GM23248 (cell line): ENCODE results near the gene MYCBP2. TPM values are rescaled to one million over a fixed set of nuclear protein-coding genes. Genes with fewer than 3 reads are reported as not detected.

Experiments
- DNase-seq: peaks from one replicate; pipeline ENCODE4 v3.0.0-alpha.2; 2015
- H2AFZ ChIP-seq: fragments of 200-600 bp; sonication (generic); 2 replicates; pipeline ENCODE4 v1.6.1; 2016; ENCODE audit warnings: antibody characterized with exemption
- H3F3A ChIP-seq: fragments of 200-600 bp; sonication (generic); 2 replicates; pipeline ENCODE4 v1.6.1; 2016; ENCODE audit warnings: mild to moderate bottlenecking, antibody characterized with exemption, mixed run types; ENCODE audit not compliant: insufficient read depth
- H3K27ac ChIP-seq: fragments of 200-600 bp; sonication (generic); 2 replicates; pipeline ENCODE4 v1.5.1; 2016; ENCODE audit warnings: mild to moderate bottlenecking
- H3K27me3 ChIP-seq: fragments of 200-600 bp; sonication (generic); replicated peaks from 2 replicates; pipeline ENCODE4 v1.6.1; 2016; ENCODE audit warnings: mild to moderate bottlenecking; ENCODE audit not compliant: insufficient read depth
- H3K36me3 ChIP-seq: fragments of 200-600 bp; sonication (generic); 2 replicates; pipeline ENCODE4 v1.6.1; 2016; ENCODE audit warnings: low read depth, mild to moderate bottlenecking
- H3K4me1 ChIP-seq: fragments of 200-600 bp; sonication (generic); 2 replicates; pipeline ENCODE4 v1.6.1; 2016; ENCODE audit warnings: mild to moderate bottlenecking; ENCODE audit not compliant: insufficient read depth
- H3K4me2 ChIP-seq: fragments of 200-600 bp; sonication (generic); one replicate; pipeline ENCODE4 v1.6.1; 2016; ENCODE audit warnings: mild to moderate bottlenecking; ENCODE audit not compliant: unreplicated experiment
- H3K4me3 ChIP-seq: fragments of 200-600 bp; sonication (generic); 2 replicates; pipeline ENCODE4 v1.5.1; 2016; ENCODE audit warnings: mild to moderate bottlenecking
- H3K79me2 ChIP-seq: fragments of 200-600 bp; sonication (generic); 2 replicates; pipeline ENCODE4 v1.6.1; 2016; ENCODE audit warnings: mild to moderate bottlenecking; ENCODE audit not compliant: insufficient read depth
- H3K9ac ChIP-seq: fragments of 200-600 bp; sonication (generic); 2 replicates; pipeline ENCODE4 v1.6.1; 2016; ENCODE audit warnings: mild to moderate bottlenecking
- H3K9me2 ChIP-seq: fragments of 200-600 bp; sonication (generic); 2 replicates; pipeline ENCODE4 v1.6.1; 2016; ENCODE audit warnings: mixed run types, mild to moderate bottlenecking, moderate library complexity; ENCODE audit not compliant: insufficient read depth
- H3K9me3 ChIP-seq: fragments of 200-600 bp; sonication (generic); one replicate; pipeline ENCODE4 v1.6.1; 2017; ENCODE audit warnings: low read depth
- H4K20me1 ChIP-seq: fragments of 200-600 bp; sonication (generic); 2 replicates; pipeline ENCODE4 v1.6.0; 2016; ENCODE audit not compliant: insufficient read depth
- EZH2 ChIP-seq: fragments of 200-600 bp; sonication (generic); IDR thresholded peaks from 2 replicates; pipeline ENCODE4 v1.6.1; 2018; ENCODE audit warnings: antibody characterized with exemption, mild to moderate bottlenecking; ENCODE audit not compliant: insufficient read depth, poor library complexity, severe bottlenecking
- EZH2phosphoT487 ChIP-seq: fragments of 200-600 bp; sonication (generic); IDR thresholded peaks from 2 replicates; pipeline ENCODE4 v1.6.1; 2018; ENCODE audit warnings: antibody characterized with exemption, moderate library complexity, mild to moderate bottlenecking, low read depth; ENCODE audit not compliant: insufficient read depth
- WGBS, 2 experiments: methylation state at CpG; one replicate each; pipeline ENCODE4 v1.1.6; 2015 to 2017; ENCODE audit warnings: low lambda C conversion rate in 2 of 2, low coverage in 1 of 2; ENCODE audit errors: missing lambda C conversion rate in 2 of 2; 5-methylcytosine and 5-hydroxymethylcytosine counted together
- in situ Hi-C: fragments of 300-500 bp; cut with MboI; formaldehyde crosslinking; loops from 2 replicates; pipeline ENCODE4 v1.15.0; 2020
- polyA plus RNA-seq: library from polyadenylated mRNA; unstranded; fragments of >200 nt; fragmentation: Nextera tagmentation; extraction: Ambion mirVana; gene quantifications from 2 replicates; pipeline ENCODE4 v1.2.1, GENCODE V29; 2016
- total RNA-seq: library from RNA; depleted of rRNA; stranded (reverse); fragments of >200 nt; shearing (Covaris generic); gene quantifications from 2 replicates; pipeline ENCODE4 v1.2.3, GENCODE V29; 2014

Gene MYCBP2
- total and polyA plus RNA-seq, 2 experiments from 2014 or later: 27.4 to 61.8 TPM

DNA sequence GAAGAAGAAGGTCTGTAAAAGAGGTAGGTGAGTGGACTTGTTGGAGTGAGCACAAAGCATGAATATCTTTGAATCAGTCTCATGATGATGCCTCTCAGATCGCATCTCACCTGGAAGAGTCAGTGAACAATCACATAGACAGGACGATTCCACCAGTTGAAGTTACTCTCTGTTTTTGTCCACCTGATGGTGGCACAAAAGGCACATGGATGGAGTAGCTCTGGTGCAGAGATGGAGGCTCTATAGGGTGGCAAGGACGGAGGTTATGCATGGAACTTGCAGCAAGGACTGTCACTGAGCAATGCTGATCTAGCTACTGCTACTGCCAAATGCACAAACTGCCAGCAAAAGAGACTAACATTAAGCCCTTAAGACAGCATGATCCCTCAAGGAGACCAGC, 10.3 kb upstream of the MYCBP2 start:
- Histone ChIP-seq H3K36me3 (no peaks in the 10 kb centered on the region), H3F3A (no peaks in the 10 kb centered on the region), H2AFZ (no peak overlapping the region), H3K27me3 (no peaks in the 10 kb centered on the region), H3K4me3 (no peak overlapping the region), H3K9ac (no peak overlapping the region), H3K4me2 (no peak overlapping the region), H3K27ac (no peak overlapping the region), H3K9me3 (no peaks in the 10 kb centered on the region), H3K9me2 (no peaks in the 10 kb centered on the region), H4K20me1 (no peaks in the 10 kb centered on the region), H3K4me1 (no peaks in the 10 kb centered on the region), H3K79me2 (no peaks in the 10 kb centered on the region)
- DNase-seq: no peak
- in situ Hi-C loops: no loop called here
- 64 to 68% methylated on average over 3 of the region's 3 CpGs for WGBS, 2 experiments
- TF ChIP-seq EZH2 (no peak), EZH2phosphoT487 (no peak)

DNA sequence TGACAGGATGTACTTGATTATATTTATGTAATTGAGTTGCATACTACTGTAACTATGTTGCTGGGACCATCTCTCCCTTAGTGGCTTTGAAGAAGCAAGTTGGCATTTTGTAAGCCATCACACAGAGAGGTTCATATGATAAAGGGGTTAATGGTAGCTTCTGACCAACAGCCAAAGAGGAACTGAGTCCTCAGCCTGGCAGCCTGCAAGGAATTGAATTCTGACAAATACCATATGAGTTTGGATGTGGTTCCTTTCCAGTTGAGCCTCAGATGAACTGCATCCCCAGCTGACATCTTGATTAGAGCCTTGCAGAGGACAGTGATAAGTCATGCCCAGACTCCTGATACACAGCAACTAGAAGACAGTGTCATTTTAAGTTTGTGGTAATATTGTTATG, 8.6 kb upstream of the MYCBP2 start:
- in situ Hi-C loops: no loop called here
- Histone ChIP-seq H3K27ac (no peak overlapping the region), H3K4me2 (no peak overlapping the region), H2AFZ (no peak overlapping the region), H3K27me3 (no peaks in the 10 kb centered on the region), H3F3A (peaks cover 1% of the 10 kb centered on the region; the same call in 1 of the 2 replicates), H3K4me3 (no peak overlapping the region), H3K36me3 (no peaks in the 10 kb centered on the region), H3K9me3 (no peaks in the 10 kb centered on the region), H3K4me1 (no peaks in the 10 kb centered on the region), H3K9me2 (no peaks in the 10 kb centered on the region), H3K9ac (no peak overlapping the region), H4K20me1 (no peaks in the 10 kb centered on the region), H3K79me2 (no peaks in the 10 kb centered on the region)
- no peak for DNase-seq
- no peak for TF ChIP-seq EZH2phosphoT487
- TF ChIP-seq EZH2: no peak

DNA sequence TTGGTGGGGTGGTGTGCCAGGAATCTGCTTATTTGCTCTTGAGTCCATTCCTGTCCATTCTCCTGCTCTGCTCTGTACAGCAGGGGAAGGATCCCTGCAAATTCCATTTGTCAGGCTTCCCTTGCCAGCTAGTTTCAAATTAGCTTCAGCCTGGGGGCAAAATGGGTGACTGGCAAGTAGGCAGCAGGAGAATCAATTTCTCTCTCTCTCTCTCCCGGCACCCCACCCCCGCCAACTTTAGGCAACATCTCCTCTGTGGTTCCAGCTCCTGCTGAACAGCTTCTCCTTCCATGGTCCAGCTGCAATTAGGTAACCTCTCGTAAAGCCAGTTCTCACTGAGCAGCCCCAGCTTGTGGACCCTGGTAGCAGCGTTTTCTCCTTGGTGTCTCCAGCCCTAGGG, 6.7 kb upstream of the MYCBP2 start:
- Histone ChIP-seq H3K9me3 (no peaks in the 10 kb centered on the region), H3K79me2 (no peaks in the 10 kb centered on the region), H3F3A (peaks cover 20% of the 10 kb centered on the region), H3K9ac (no peak overlapping the region), H3K27me3 (no peaks in the 10 kb centered on the region), H4K20me1 (no peaks in the 10 kb centered on the region), H3K4me1 (peaks cover 4% of the 10 kb centered on the region; the same call in 1 of the 2 replicates), H3K27ac (no peak overlapping the region), H3K9me2 (no peaks in the 10 kb centered on the region), H3K4me2 (no peak overlapping the region), H2AFZ (no peak overlapping the region), H3K36me3 (no peaks in the 10 kb centered on the region), H3K4me3 (no peak overlapping the region)
- no peak for DNase-seq
- in situ Hi-C loops: no loop called here
- no peak for TF ChIP-seq EZH2
- TF ChIP-seq EZH2phosphoT487: no peak
- WGBS, 2 experiments: 59 to 71% methylated on average over 4 of the region's 4 CpGs

DNA sequence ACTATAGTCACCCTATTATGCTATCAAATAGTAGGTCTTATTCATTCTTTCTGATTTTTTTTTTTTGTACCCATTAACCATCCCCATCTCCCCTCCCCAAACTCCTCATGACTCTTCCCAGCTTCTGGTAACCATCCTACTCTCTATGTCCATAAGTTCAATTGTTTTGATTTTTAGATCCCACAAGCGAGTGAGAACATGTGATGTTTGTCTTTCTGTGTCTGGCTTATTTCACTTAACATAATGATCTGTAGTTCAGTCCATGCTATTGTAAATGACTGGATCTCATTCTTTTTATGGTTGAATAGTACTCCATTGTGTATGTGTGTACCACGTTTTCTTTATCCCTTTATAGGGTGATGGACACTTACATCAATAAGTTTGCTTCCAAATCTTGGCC, 4.5 kb upstream of the MYCBP2 start:
- 65 to 79% methylated on average over 2 of the region's 2 CpGs for WGBS, 2 experiments
- no peak overlapping the region for H3K9ac ChIP-seq
- no peak overlapping the region for H3K27ac ChIP-seq
- no peaks in the 10 kb centered on the region for H3K27me3 ChIP-seq
- peaks cover 31% of the 10 kb centered on the region for H3F3A ChIP-seq
- H3K4me1 ChIP-seq: peaks cover 12% of the 10 kb centered on the region
- no peaks in the 10 kb centered on the region for H3K9me2 ChIP-seq
- H3K9me3 ChIP-seq: no peaks in the 10 kb centered on the region
- TF ChIP-seq EZH2: no peak
- TF ChIP-seq EZH2phosphoT487: no peak
- DNase-seq: no peak
- H4K20me1 ChIP-seq: no peaks in the 10 kb centered on the region
- H3K4me3 ChIP-seq: no peak overlapping the region
- in situ Hi-C loops: no loop called here
- H3K4me2 ChIP-seq: no peak overlapping the region
- no peaks in the 10 kb centered on the region for H3K36me3 ChIP-seq
- H3K79me2 ChIP-seq: peaks cover 4% of the 10 kb centered on the region
- no peak overlapping the region for H2AFZ ChIP-seq
